CD14-positive monocyte (primary cell): Measurements from ENCODE around the gene TM4SF18. TPM values are rescaled to one million over a fixed set of nuclear protein-coding genes. Genes with fewer than 3 reads are reported as not detected.

Experiments used
- DNase-seq, 3 donors: peaks; one replicate each; pipeline ENCODE4 v3.0.0-alpha.2; 2011 to 2022
- H2AFZ ChIP-seq: 2 replicates; pipeline ENCODE4 v1.6.0; 2012; ENCODE audit warnings: mild to moderate bottlenecking, low read depth, low read length, inconsistent platforms; ENCODE audit not compliant: insufficient read depth, poor library complexity, severe bottlenecking
- H3K27ac ChIP-seq, 2 donors: 1 replicate in 1 of 2; 2 replicates in 1 of 2; pipeline ENCODE4 v1.5.1; 2012 to 2013; ENCODE audit warnings: low read length in 2 of 2, control low read depth in 1 of 2, inconsistent platforms in 1 of 2, low read depth in 1 of 2, mild to moderate bottlenecking in 1 of 2
- H3K27me3 ChIP-seq, 2 donors: one replicate each; pipeline versions ENCODE4 v1.6.0 to v1.6.1; 2011 to 2013; ENCODE audit warnings: low read length in 2 of 2; ENCODE audit not compliant: control insufficient read depth in 2 of 2, insufficient read depth in 2 of 2
- H3K36me3 ChIP-seq, 2 donors: replicated peaks in 1 of 2; 1 replicate in 1 of 2; 2 replicates in 1 of 2; pipeline versions ENCODE4 v1.5.1 to v1.6.1; 2012 to 2013; ENCODE audit warnings: low read length in 2 of 2, control low read depth in 1 of 2, inconsistent platforms in 1 of 2, mild to moderate bottlenecking in 1 of 2; ENCODE audit not compliant: insufficient read depth in 2 of 2, control insufficient read depth in 1 of 2
- H3K4me1 ChIP-seq, 2 donors: 1 replicate in 1 of 2; 2 replicates in 1 of 2; pipeline versions ENCODE4 v1.5.1 to v1.6.1; 2012 to 2013; ENCODE audit warnings: low read length in 2 of 2, control low read depth in 1 of 2, inconsistent platforms in 1 of 2, mild to moderate bottlenecking in 1 of 2, moderate library complexity in 1 of 2; ENCODE audit not compliant: insufficient read depth in 2 of 2, control insufficient read depth in 1 of 2
- H3K4me2 ChIP-seq: replicated peaks from 2 replicates; pipeline ENCODE3; 2012; ENCODE audit warnings: low read length, moderate library complexity, mild to moderate bottlenecking; ENCODE audit not compliant: poor library complexity, severe bottlenecking; ENCODE audit errors: extremely low read depth
- H3K4me3 ChIP-seq, 3 experiments: fragments of 200-600 bp in 1 of 3; sonication (generic) in 1 of 3; replicated peaks in 1 of 3; 1 replicate in 2 of 3; 2 replicates in 1 of 3; pipeline ENCODE4 v1.5.1; 2011 to 2013; ENCODE audit warnings: low read length in 3 of 3, mild to moderate bottlenecking in 3 of 3, control low read depth in 2 of 3, low read depth in 2 of 3, inconsistent platforms in 1 of 3, moderate library complexity in 1 of 3
- H3K79me2 ChIP-seq: 2 replicates; pipeline ENCODE4 v1.6.0; 2012; ENCODE audit warnings: mild to moderate bottlenecking, control low read depth, inconsistent platforms, low read length, moderate library complexity; ENCODE audit not compliant: insufficient read depth
- H3K9ac ChIP-seq: 2 replicates; pipeline ENCODE4 v1.6.0; 2017; ENCODE audit warnings: low read length, mild to moderate bottlenecking; ENCODE audit not compliant: insufficient read depth, poor library complexity, severe bottlenecking
- H3K9me3 ChIP-seq, 2 donors: replicated peaks in 1 of 2; 1 replicate in 1 of 2; 2 replicates in 1 of 2; pipeline versions ENCODE4 v1.5.1 to v1.6.1; 2012 to 2013; ENCODE audit warnings: low read length in 2 of 2, control low read depth in 1 of 2; ENCODE audit not compliant: control insufficient read depth in 1 of 2, insufficient read depth in 1 of 2
- H4K20me1 ChIP-seq: 2 replicates; pipeline ENCODE4 v1.6.0; 2012; ENCODE audit warnings: mild to moderate bottlenecking, low read length, control low read depth, moderate library complexity; ENCODE audit not compliant: insufficient read depth
- H3K27ac Mint-ChIP-seq, 7 donors: one replicate each; pipeline ENCODE4 v1.8.0; 2020; ENCODE audit warnings: mild to moderate bottlenecking in 7 of 7, mixed read lengths in 7 of 7, moderate library complexity in 6 of 7, inconsistent platforms in 2 of 7
- H3K27me3 Mint-ChIP-seq, 3 donors: one replicate each; pipeline ENCODE4 v1.8.0; 2021 to 2022; ENCODE audit warnings: low read depth in 3 of 3, mild to moderate bottlenecking in 3 of 3, mixed read lengths in 3 of 3, moderate library complexity in 3 of 3, inconsistent platforms in 1 of 3
- H3K36me3 Mint-ChIP-seq, 2 donors: one replicate each; pipeline ENCODE4 v1.8.0; 2020; ENCODE audit warnings: mixed read lengths in 2 of 2, inconsistent platforms in 1 of 2, mild to moderate bottlenecking in 1 of 2
- H3K4me1 Mint-ChIP-seq: one replicate; pipeline ENCODE4 v1.8.0; 2020; ENCODE audit warnings: mild to moderate bottlenecking, mixed read lengths
- H3K4me3 Mint-ChIP-seq, 2 donors: one replicate each; pipeline ENCODE4 v1.8.0; 2020; ENCODE audit warnings: mild to moderate bottlenecking in 2 of 2, mixed read lengths in 2 of 2, moderate library complexity in 1 of 2
- H3K9me3 Mint-ChIP-seq, 7 donors: one replicate each; pipeline ENCODE4 v1.8.0; 2020 to 2022; ENCODE audit warnings: mixed read lengths in 7 of 7, mild to moderate bottlenecking in 6 of 7, moderate library complexity in 6 of 7, inconsistent platforms in 2 of 7
- CTCF ChIP-seq: fragments of 200-600 bp; IDR thresholded peaks from one replicate; pipeline ENCODE4 v1.8.0; 2022; ENCODE audit warnings: antibody characterized with exemption, mild to moderate bottlenecking
- WGBS: methylation state at CpG from one replicate; pipeline ENCODE4 v1.1.5; 2013; ENCODE audit warnings: missing lambda C conversion rate; ENCODE audit not compliant: insufficient coverage; 5-methylcytosine and 5-hydroxymethylcytosine counted together
- intact Hi-C, 2 donors: fragments of 100-400 bp; cut with micrococcal nuclease; formaldehyde crosslinking; loops; one replicate each; pipeline versions ENCODE4 v1.15.0 to v1.15.1; 2023
- polyA plus RNA-seq, 3 donors: library from polyadenylated mRNA; depleted of rRNA in 1 of 3; unstranded in 2 of 3; stranded (reverse) in 1 of 3; fragments of 300-500 nt in 2 of 3; fragments of >200 nt in 1 of 3; fragmentation: Illumina TruSeq in 2 of 3; gene quantifications; 1 replicate in 2 of 3; 2 replicates in 1 of 3; pipeline ENCODE4 v1.2.3, GENCODE V29; 2012 to 2021

TM4SF18 gene
- polyA plus RNA-seq, 3 donors, result not detected

DNA sequence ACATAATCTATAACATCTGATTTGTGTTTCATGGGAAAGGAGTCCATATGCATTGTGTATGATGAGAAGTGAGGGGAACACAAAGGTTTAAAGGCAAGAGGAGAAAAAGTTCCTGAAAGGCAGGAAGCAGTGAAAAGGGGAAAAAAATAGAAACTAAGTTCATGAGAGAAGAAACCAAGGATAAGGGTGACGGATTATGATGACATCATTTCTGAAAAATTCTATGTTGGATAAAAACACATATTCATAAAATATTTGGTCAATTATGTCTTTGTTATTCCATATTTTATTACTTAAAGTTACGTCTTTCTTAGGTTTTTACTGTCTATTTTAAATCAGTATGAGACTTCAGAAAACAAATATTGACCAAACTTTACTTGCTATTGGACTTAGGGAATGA is 63.3 kb downstream of the TM4SF18 start:
- no peak overlapping the region for H3K4me3 Mint-ChIP-seq
- no CpG with 5 or more reads among the region's 2 CpGs for WGBS
- no peak overlapping the region for H3K9ac ChIP-seq
- H4K20me1 ChIP-seq, result no peaks in the 10 kb centered on the region
- no peak overlapping the region for H3K27ac ChIP-seq
- H3K4me3 ChIP-seq, result no peak overlapping the region
- no peaks in the 10 kb centered on the region for H3K4me1 ChIP-seq
- H3K27me3 ChIP-seq, result no peaks in the 10 kb centered on the region
- no peaks in the 10 kb centered on the region for H3K27me3 Mint-ChIP-seq
- H3K79me2 ChIP-seq, result no peaks in the 10 kb centered on the region
- H3K36me3 ChIP-seq, result no peaks in the 10 kb centered on the region
- no peaks in the 10 kb centered on the region for H3K4me1 Mint-ChIP-seq
- no peak for TF ChIP-seq CTCF
- no peak for DNase-seq
- no peaks in the 10 kb centered on the region for H3K9me3 ChIP-seq
- no peaks in the 10 kb centered on the region for H3K36me3 Mint-ChIP-seq
- no peak overlapping the region for H2AFZ ChIP-seq
- intact Hi-C loops, result loop anchor here (10.0 kb wide), 1 partner anchor 315 kb away; no protein-coding TSS in a partner anchor
- no peak overlapping the region for H3K27ac Mint-ChIP-seq
- no peak overlapping the region for H3K4me2 ChIP-seq
- no peaks in the 10 kb centered on the region for H3K9me3 Mint-ChIP-seq

- Mint-ChIP-seq H3K9me3 (no peaks in the 10 kb centered on the region), H3K4me1 (no peaks in the 10 kb centered on the region), H3K36me3 (no peaks in the 10 kb centered on the region), H3K4me3 (no peak overlapping the region), H3K27me3 (no peaks in the 10 kb centered on the region), H3K27ac (no peak overlapping the region)
- Histone ChIP-seq H3K36me3 (no peaks in the 10 kb centered on the region), H3K4me2 (no peak overlapping the region), H3K4me3 (no peak overlapping the region), H3K9me3 (no peaks in the 10 kb centered on the region), H3K27ac (no peak overlapping the region), H3K27me3 (no peaks in the 10 kb centered on the region), H2AFZ (no peak overlapping the region), H3K79me2 (no peaks in the 10 kb centered on the region), H4K20me1 (no peaks in the 10 kb centered on the region), H3K9ac (no peak overlapping the region), H3K4me1 (no peaks in the 10 kb centered on the region)
- intact Hi-C loops, result loop anchor here (10.0 kb wide), 1 partner anchor 315 kb away; no protein-coding TSS in a partner anchor
- no peak for DNase-seq
- no CpG with 5 or more reads among the region's 7 CpGs for WGBS
- TF ChIP-seq CTCF, result no peak
These were observed 63.7 kb downstream of the TM4SF18 start for GRCh38 chr3:149269687-149270086.

Other genes starting within 250 kb of the TM4SF18 start
- gene HLTF, start 247.1 kb downstream of the TM4SF18 start, polyA plus RNA-seq, result 1 to 10 TPM; 2.0 to 4.6 (median 2.7) TPM
- 10 to 100 TPM; 20.8 to 35.8 (median 34.8) TPM for gene HPS3, start 204.0 kb downstream of the TM4SF18 start, polyA plus RNA-seq
- gene CP, start 111.8 kb downstream of the TM4SF18 start, polyA plus RNA-seq, result under 1 TPM in 1 of 3 donors, not detected in 2; 0.04 TPM
- gene TM4SF1, start 44.0 kb upstream of the TM4SF18 start, polyA plus RNA-seq, result not detected
- under 1 TPM in 1 of 3 donors, not detected in 2; 0.08 TPM for gene TM4SF4, start 141.1 kb upstream of the TM4SF18 start, polyA plus RNA-seq